H1 (cell line): Measurements from ENCODE around the gene ZFP36L1. TPM values are rescaled to one million over a fixed set of nuclear protein-coding genes. Genes with fewer than 3 reads are reported as not detected.
A peak's percentile ranks its signal among the peaks of the same experiment; 100 is the strongest.

Experiments used
- CTCF ChIA-PET: fragments of 300-600 bp; sonication (Branson Sonifier 250); formaldehyde crosslinking; loops from one replicate; lab custom pipeline; 2021; ENCODE audit not compliant: partially characterized antibody; lab: Charles Lee
- POLR2A ChIA-PET: fragments of 300-600 bp; sonication (Branson Sonifier 250); formaldehyde crosslinking; loops from one replicate; lab custom pipeline; 2021; ENCODE audit warnings: inconsistent platforms; ENCODE audit not compliant: partially characterized antibody; lab: Charles Lee
- DNase-seq, 2 experiments: peaks; one replicate each; pipeline versions ENCODE4 v3.0.0 to v3.0.0-alpha.2; 2010 to 2022; ENCODE audit warnings: low spot score in 2 of 2, low read depth in 1 of 2, mixed read lengths in 1 of 2
- FAIRE-seq: peaks from 2 replicates; lab custom pipeline; 2011; peaks lifted over from hg19 to GRCh38; lab: Jason Lieb, UNC
- H2AFZ ChIP-seq: 2 replicates; pipeline ENCODE4 v1.8.1; 2012; ENCODE audit warnings: low read length, inconsistent platforms
- H2AK5ac ChIP-seq: 2 replicates; pipeline ENCODE4 v1.6.1; 2013; ENCODE audit warnings: low read depth, low read length
- H2BK120ac ChIP-seq: replicated peaks from 2 replicates; pipeline ENCODE3; 2013; ENCODE audit warnings: low read depth, low read length, inconsistent platforms
- H2BK12ac ChIP-seq: 2 replicates; pipeline ENCODE4 v1.6.1; 2013; ENCODE audit warnings: low read depth, low read length
- H2BK15ac ChIP-seq: 2 replicates; pipeline ENCODE4 v1.6.1; 2013; ENCODE audit warnings: low read length
- H2BK20ac ChIP-seq: 2 replicates; pipeline ENCODE4 v1.6.1; 2013; ENCODE audit warnings: low read length
- H2BK5ac ChIP-seq: 2 replicates; pipeline ENCODE4 v1.6.1; 2013; ENCODE audit warnings: low read depth, low read length
- H3K14ac ChIP-seq: 2 replicates; pipeline ENCODE4 v1.6.1; 2013; ENCODE audit warnings: inconsistent platforms; ENCODE audit not compliant: insufficient read length
- H3K18ac ChIP-seq: 2 replicates; pipeline ENCODE4 v1.6.1; 2013; ENCODE audit warnings: low read length; ENCODE audit errors: extremely low read depth
- H3K23ac ChIP-seq: 2 replicates; pipeline ENCODE4 v1.6.1; 2013; ENCODE audit warnings: inconsistent platforms; ENCODE audit not compliant: insufficient read length
- H3K23me2 ChIP-seq: 2 replicates; pipeline ENCODE4 v1.6.1; 2013; ENCODE audit warnings: low read depth, low read length
- H3K27ac ChIP-seq: 2 replicates; pipeline ENCODE4 v1.6.1; 2011; ENCODE audit warnings: low read depth, low read length, inconsistent platforms
- H3K27me3 ChIP-seq, 4 experiments: replicated peaks in 1 of 4; 1 replicate in 1 of 4; 2 replicates in 3 of 4; pipeline versions ENCODE4 v1.6.1 to v1.8.1; 2011 to 2013; ENCODE audit warnings: low read length in 3 of 4, mild to moderate bottlenecking in 3 of 4, inconsistent platforms in 2 of 4, mixed read lengths in 2 of 4, moderate library complexity in 1 of 4; ENCODE audit not compliant: control insufficient read depth in 3 of 4, insufficient read depth in 3 of 4; ENCODE audit errors: extremely low read depth in 1 of 4
- H3K36me3 ChIP-seq, 4 experiments: 2 replicates each; pipeline versions ENCODE4 v1.6.1 to v1.8.1; 2011 to 2013; ENCODE audit warnings: mild to moderate bottlenecking in 4 of 4, low read length in 3 of 4, moderate library complexity in 2 of 4, control low read depth in 1 of 4, inconsistent platforms in 1 of 4; ENCODE audit not compliant: insufficient read depth in 4 of 4, control insufficient read depth in 2 of 4
- H3K4ac ChIP-seq: replicated peaks from 2 replicates; pipeline ENCODE3; 2013; ENCODE audit warnings: low read length, low read depth, mixed read lengths, inconsistent platforms; ENCODE audit not compliant: insufficient read length
- H3K4me1 ChIP-seq, 4 experiments: replicated peaks in 1 of 4; 1 replicate in 1 of 4; 2 replicates in 3 of 4; pipeline versions ENCODE4 v1.6.1 to v1.8.1; 2011 to 2013; ENCODE audit warnings: low read length in 3 of 4, inconsistent platforms in 2 of 4, mixed read lengths in 1 of 4; ENCODE audit not compliant: insufficient read depth in 4 of 4, control insufficient read depth in 3 of 4
- H3K4me2 ChIP-seq, 2 experiments: 2 replicates each; pipeline versions ENCODE4 v1.6.1 to v1.8.1; 2011 to 2013; ENCODE audit warnings: low read depth in 2 of 2, low read length in 2 of 2, control low read depth in 1 of 2, inconsistent platforms in 1 of 2, mild to moderate bottlenecking in 1 of 2; ENCODE audit not compliant: insufficient read depth in 1 of 2
- H3K4me3 ChIP-seq, 4 experiments: fragments of 200-600, 300-600 bp in 1 of 4; sonication (generic), shearing (Covaris generic), sonication (Bioruptor Twin) in 1 of 4; 2 replicates each; pipeline versions ENCODE4 v1.5.1 to v1.8.1; 2011 to 2016; ENCODE audit warnings: low read length in 4 of 4, low read depth in 3 of 4, control low read depth in 2 of 4, inconsistent platforms in 2 of 4, mild to moderate bottlenecking in 2 of 4, mixed read lengths in 1 of 4, moderate library complexity in 1 of 4; ENCODE audit not compliant: insufficient read depth in 2 of 4; ENCODE audit errors: extremely low read depth in 1 of 4
- H3K56ac ChIP-seq: replicated peaks from 2 replicates; pipeline ENCODE3; 2013; ENCODE audit warnings: low read depth, mild to moderate bottlenecking, mixed read lengths, low read length, inconsistent platforms; ENCODE audit not compliant: insufficient read length
- H3K79me1 ChIP-seq: 2 replicates; pipeline ENCODE4 v1.6.1; 2013; ENCODE audit warnings: low read depth, low read length, control low read depth
- H3K79me2 ChIP-seq, 2 experiments: 2 replicates each; pipeline versions ENCODE4 v1.6.1 to v1.8.1; 2012 to 2013; ENCODE audit warnings: low read length in 2 of 2, mild to moderate bottlenecking in 2 of 2, inconsistent platforms in 1 of 2; ENCODE audit not compliant: insufficient read depth in 2 of 2, control insufficient read depth in 1 of 2
- H3K9ac ChIP-seq, 4 experiments: replicated peaks in 1 of 4; 1 replicate in 1 of 4; 2 replicates in 3 of 4; pipeline versions ENCODE4 v1.6.1 to v1.8.1; 2011 to 2013; ENCODE audit warnings: low read depth in 3 of 4, low read length in 3 of 4, control low read depth in 2 of 4, mild to moderate bottlenecking in 2 of 4, moderate library complexity in 2 of 4, inconsistent platforms in 1 of 4; ENCODE audit errors: extremely low read depth in 1 of 4
- H3K9me3 ChIP-seq, 2 experiments: 2 replicates each; pipeline versions ENCODE4 v1.6.1 to v1.8.1; 2012 to 2013; ENCODE audit warnings: mild to moderate bottlenecking in 2 of 2, moderate library complexity in 2 of 2, control low read depth in 1 of 2, inconsistent platforms in 1 of 2, low read depth in 1 of 2, low read length in 1 of 2, mixed read lengths in 1 of 2; ENCODE audit not compliant: insufficient read depth in 2 of 2
- H4K20me1 ChIP-seq, 2 experiments: replicated peaks in 1 of 2; 2 replicates each; pipeline versions ENCODE3 to v1.8.1; 2011 to 2013; ENCODE audit warnings: inconsistent platforms in 2 of 2, low read length in 2 of 2, mild to moderate bottlenecking in 1 of 2; ENCODE audit not compliant: insufficient read depth in 2 of 2, control insufficient read depth in 1 of 2
- H4K5ac ChIP-seq: 2 replicates; pipeline ENCODE4 v1.6.1; 2013; ENCODE audit warnings: low read length, low read depth, mixed read lengths, inconsistent platforms; ENCODE audit not compliant: insufficient read length
- H4K8ac ChIP-seq: 2 replicates; pipeline ENCODE4 v1.8.0; 2013; ENCODE audit warnings: mild to moderate bottlenecking, moderate library complexity, low read length, inconsistent platforms; ENCODE audit not compliant: insufficient read depth; ENCODE audit errors: extremely low read depth
- H4K91ac ChIP-seq: replicated peaks from 2 replicates; pipeline ENCODE3; 2013; ENCODE audit warnings: low read length, mixed read lengths, inconsistent platforms; ENCODE audit not compliant: insufficient read length
- RAD21 ChIP-seq, 2 experiments: IDR thresholded peaks in 1 of 2; conservative IDR thresholded peaks in 1 of 2; 2 replicates each; pipeline ENCODE4 v1.6.1; 2011; ENCODE audit warnings: low read depth in 2 of 2, low read length in 2 of 2, improper control_type of control experiment in 1 of 2, inconsistent platforms in 1 of 2, mild to moderate bottlenecking in 1 of 2, moderate library complexity in 1 of 2
- SRF ChIP-seq: IDR thresholded peaks from 2 replicates; pipeline ENCODE4 v1.6.1; 2011; ENCODE audit warnings: mild to moderate bottlenecking, low read depth, low read length, moderate library complexity
- TBP ChIP-seq: IDR thresholded peaks from 2 replicates; pipeline ENCODE4 v1.6.1; 2011; ENCODE audit warnings: low read depth, low read length, improper control_type of control experiment
- TEAD4 ChIP-seq: IDR thresholded peaks from 2 replicates; pipeline ENCODE4 v1.6.1; 2012; ENCODE audit warnings: low read depth, low read length, inconsistent platforms, mixed read lengths
- WGBS, 2 experiments: shearing (Covaris generic) in 1 of 2; methylation state at CpG; one replicate each; pipeline versions ENCODE4 v1.1.6 to v1.1.7; 2013 to 2015; ENCODE audit warnings: low lambda C conversion rate in 2 of 2, mixed read lengths in 2 of 2, inconsistent platforms in 1 of 2, low coverage in 1 of 2, missing lambda C conversion rate in 1 of 2; ENCODE audit not compliant: insufficient replicate concordance in 2 of 2, insufficient coverage in 1 of 2, insufficient read length in 1 of 2; ENCODE audit errors: extremely low coverage in 1 of 2, missing lambda C conversion rate in 1 of 2; 5-methylcytosine and 5-hydroxymethylcytosine counted together
- polyA plus RNA-seq, 7 experiments: library from polyadenylated mRNA; depleted of rRNA in 3 of 7; stranded (reverse) in 5 of 7; unstranded in 2 of 7; fragments of >200 nt in 5 of 7; fragments of 200-250 nt in 2 of 7; gene quantifications; 1 replicate in 5 of 7; 2 replicates in 1 of 7; 4 replicates in 1 of 7; pipeline versions ENCODE4 v1.2.1 to v1.2.3, GENCODE V29; 2011 to 2013; ENCODE audit warnings: missing spikeins in 2 of 7, mixed read lengths in 2 of 7
- total RNA-seq: library from RNA; stranded (reverse); fragmentation: NEBNext Ultra II Directional; extraction: Animal tissue kit (Norgen Biotek cat#: 25700); gene quantifications from 2 replicates; pipeline ENCODE4 v1.2.1, GENCODE V29; 2021

Gene ZFP36L1
- total and polyA plus RNA-seq, 2 of the 8 experiments (the other 6 are each of a cell fraction or from before 2014, with no cell fraction given) = 80.4 to 132 TPM

GRCh38 chr14:68824517-68825347 lies 31.9 kb upstream of the ZFP36L1 start:
- H3K9me3 ChIP-seq = no peaks in the 10 kb centered on the region
- H3K79me2 ChIP-seq = no peaks in the 10 kb centered on the region
- no peaks in the 10 kb centered on the region for H4K20me1 ChIP-seq
- H2BK15ac ChIP-seq = peak overlapping the region; percentile 54; the same call in 1 of the 2 replicates
- H3K9ac ChIP-seq = no peak overlapping the region
- H3K27me3 ChIP-seq = no peaks in the 10 kb centered on the region
- H2BK120ac ChIP-seq = no peak overlapping the region
- no peak overlapping the region for H3K14ac ChIP-seq
- peaks cover 0 to 7% (median 2%) of the 10 kb centered on the region in 4 experiments; a peak in 3 of 7 replicates for H3K4me1 ChIP-seq
- WGBS, 2 experiments = 31% methylated on average over 11 of the region's 11 CpGs; no CpG with 5 or more reads in 1 of the 2 experiments
- H2BK12ac ChIP-seq = 0 out of 2 replicates have a peak overlapping the region, but pooled peaks have one; percentile 32
- H3K27ac ChIP-seq = no peak overlapping the region
- peak overlapping the region in 1 of 2 experiments; percentile 38; a peak in 2 of 4 replicates for H3K4me2 ChIP-seq
- H2BK5ac ChIP-seq = no peak overlapping the region
- DNase-seq = peak; percentile 78 to 97
- ChIA-PET POLR2A (interaction anchor here (0.6 to 5.3 kb wide), 5 partner anchors 9 to 38 kb away, joined by 3 to 30 read pairs (median 3); partner anchors contain the start of gene ZFP36L1), CTCF (interaction anchor here (0.5 to 5.3 kb wide), 43 partner anchors 7 to 1263 kb away, joined by 3 to 47 read pairs (median 4); no protein-coding TSS in a partner anchor)
- no peaks in the 10 kb centered on the region for H3K79me1 ChIP-seq
- H4K8ac ChIP-seq = peak overlapping the region; percentile 42
- H3K23me2 ChIP-seq = no peaks in the 10 kb centered on the region
- peak overlapping the region; percentile 97 for H2AFZ ChIP-seq
- H3K56ac ChIP-seq = no peak overlapping the region
- peak overlapping the region; percentile 24 for H3K4ac ChIP-seq
- no peak overlapping the region for H2AK5ac ChIP-seq
- no peaks in the 10 kb centered on the region for H3K36me3 ChIP-seq
- H2BK20ac ChIP-seq = peak overlapping the region; percentile 56; the same call in 1 of the 2 replicates
- no peak overlapping the region for H3K4me3 ChIP-seq
- H4K91ac ChIP-seq = peak overlapping the region; percentile 48
- peak overlapping the region; percentile 4; the same call in 1 of the 2 replicates for H3K18ac ChIP-seq
- H3K23ac ChIP-seq = no peak overlapping the region
- peak; percentile 32 for FAIRE-seq
- no peak overlapping the region for H4K5ac ChIP-seq
- TF ChIP-seq TEAD4 (0 out of 2 replicates have a peak, but pooled peaks have one; percentile 16), TBP (peak; percentile 71; the same call in 1 of the 2 replicates), RAD21 (IDR thresholded peaks at IDR 0.05 in 1 of 2, conservative IDR thresholded peaks at IDR 0.05 in 1 of 2; ENCODE audit: low read depth in 2 of 2, low read length in 2 of 2) (peak; percentile 88 to 89), SRF (peak; percentile 52; the same call in 1 of the 2 replicates)
